SW480 (cell line): Measurements from ENCODE around the gene CTTNBP2NL.
"Not testable (repeated sequence)": the region's sequence is repeated elsewhere in the genome, so short reads cannot be mapped to it uniquely, and the experiment has no call there.

Source experiments
- DNase-seq: peaks from one replicate; pipeline ENCODE4 v3.0.0-alpha.2; 2016; ENCODE audit warnings: low spot score

Gene CTTNBP2NL

DNA sequence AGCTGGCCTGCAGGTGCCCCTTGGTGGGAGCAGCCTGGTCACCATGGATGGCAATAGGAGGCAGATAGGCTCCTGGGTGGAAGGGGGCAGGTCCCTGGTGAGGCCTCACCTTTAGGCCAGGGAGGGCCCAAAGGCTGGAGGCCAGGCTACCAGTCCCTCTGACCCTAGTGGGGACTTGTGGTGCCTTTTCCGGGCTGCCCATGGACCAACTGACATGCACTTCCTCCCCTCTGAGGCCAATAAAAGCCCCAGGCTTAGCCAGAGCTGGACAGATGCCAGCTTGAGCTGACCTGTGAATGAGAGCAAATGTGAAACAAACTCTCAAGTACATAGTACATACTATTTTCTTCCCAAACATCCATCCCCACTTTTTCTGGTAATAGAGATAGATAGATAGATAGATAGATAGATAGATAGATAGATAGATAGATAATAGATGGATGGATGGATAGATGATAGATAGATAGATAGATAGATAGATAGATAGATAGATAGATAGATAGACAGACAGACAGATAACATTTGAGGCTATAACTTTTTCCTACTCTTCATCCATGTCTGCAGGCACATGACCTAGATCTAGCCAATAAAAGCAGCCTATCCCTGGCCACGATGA lies 9.2 kb upstream of the CTTNBP2NL start:
- no peak for DNase-seq

DNA sequence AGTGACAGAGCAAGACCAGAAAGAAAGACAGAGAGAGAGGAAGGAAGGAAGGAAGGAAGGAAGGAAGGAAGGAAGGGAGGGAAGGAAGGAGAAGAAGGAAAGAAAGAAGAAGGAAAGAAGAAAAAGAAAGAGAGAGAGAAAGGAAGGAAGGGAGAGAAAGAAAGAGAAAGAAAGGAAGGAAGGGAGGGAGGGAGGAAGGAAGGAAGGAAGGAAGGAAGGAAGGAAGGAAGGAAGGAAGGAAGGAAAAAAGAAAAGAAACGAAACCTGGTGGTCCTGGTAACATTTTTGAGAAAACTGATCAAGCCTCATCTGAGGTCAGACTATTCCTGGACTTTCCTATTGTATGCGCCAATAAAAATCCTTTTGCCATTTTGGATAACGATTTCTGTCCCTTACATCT lies 8.2 kb upstream of the CTTNBP2NL start:
- DNase-seq = no peak

DNA sequence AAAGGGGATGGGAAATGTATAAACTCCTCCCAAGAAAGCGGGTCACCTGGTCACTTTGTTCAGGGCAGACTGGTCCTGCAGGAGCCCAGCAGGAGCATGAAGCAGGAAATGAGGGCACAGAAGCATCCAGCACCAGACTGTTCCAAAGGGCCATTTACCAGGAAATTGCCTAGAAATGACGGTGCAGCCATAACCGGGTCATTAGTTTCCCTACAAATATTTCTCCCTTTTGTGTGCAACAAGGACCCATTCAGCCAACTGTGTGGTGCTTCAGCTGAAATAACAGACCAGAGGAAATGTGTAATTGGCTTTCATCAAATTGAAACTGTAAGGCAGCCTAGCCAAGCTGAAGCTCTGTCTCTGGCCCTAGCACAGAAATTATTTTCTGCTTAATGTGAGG lies 7.6 kb upstream of the CTTNBP2NL start:
- DNase-seq = no peak

DNA sequence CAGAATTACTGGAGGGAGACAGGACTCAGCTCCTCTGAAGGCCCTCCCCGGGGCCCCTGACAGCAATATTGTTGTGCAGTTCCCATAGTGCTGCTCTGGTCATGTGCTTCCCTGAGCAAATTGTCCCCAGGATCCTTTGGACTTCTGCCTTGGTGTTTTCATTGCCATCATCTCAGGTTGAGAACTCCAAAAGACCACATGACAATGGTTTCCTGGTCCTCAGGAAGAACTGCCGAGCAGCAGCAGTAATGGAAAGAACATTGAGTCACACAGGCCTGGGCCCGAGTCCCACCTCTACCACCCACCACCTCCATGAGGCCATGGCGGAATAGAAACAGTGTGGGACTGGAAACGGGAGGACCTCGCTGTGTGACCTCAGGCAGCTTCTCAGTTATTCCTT lies 6.3 kb upstream of the CTTNBP2NL start:
- no peak for DNase-seq

DNA sequence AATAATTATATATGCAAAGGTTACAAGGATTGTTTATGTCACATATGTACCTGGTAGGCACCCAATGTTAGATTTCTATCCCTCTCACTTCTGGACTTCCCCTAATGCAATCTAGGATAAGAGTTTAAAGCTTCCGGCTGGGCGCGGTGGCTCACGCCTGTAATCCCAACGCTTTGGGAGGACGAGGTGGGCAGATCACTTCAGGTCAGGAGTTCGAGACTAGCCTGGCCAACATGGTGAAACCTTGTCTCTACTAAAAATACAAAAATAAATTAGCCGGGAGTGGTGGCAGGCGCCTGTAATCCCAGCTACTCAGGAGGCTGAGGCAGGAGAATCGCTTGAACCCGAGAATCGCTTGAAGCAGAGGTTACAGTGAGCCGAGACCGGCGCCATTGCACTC lies 5.7 kb upstream of the CTTNBP2NL start:
- DNase-seq = not testable (repeated sequence)

DNA sequence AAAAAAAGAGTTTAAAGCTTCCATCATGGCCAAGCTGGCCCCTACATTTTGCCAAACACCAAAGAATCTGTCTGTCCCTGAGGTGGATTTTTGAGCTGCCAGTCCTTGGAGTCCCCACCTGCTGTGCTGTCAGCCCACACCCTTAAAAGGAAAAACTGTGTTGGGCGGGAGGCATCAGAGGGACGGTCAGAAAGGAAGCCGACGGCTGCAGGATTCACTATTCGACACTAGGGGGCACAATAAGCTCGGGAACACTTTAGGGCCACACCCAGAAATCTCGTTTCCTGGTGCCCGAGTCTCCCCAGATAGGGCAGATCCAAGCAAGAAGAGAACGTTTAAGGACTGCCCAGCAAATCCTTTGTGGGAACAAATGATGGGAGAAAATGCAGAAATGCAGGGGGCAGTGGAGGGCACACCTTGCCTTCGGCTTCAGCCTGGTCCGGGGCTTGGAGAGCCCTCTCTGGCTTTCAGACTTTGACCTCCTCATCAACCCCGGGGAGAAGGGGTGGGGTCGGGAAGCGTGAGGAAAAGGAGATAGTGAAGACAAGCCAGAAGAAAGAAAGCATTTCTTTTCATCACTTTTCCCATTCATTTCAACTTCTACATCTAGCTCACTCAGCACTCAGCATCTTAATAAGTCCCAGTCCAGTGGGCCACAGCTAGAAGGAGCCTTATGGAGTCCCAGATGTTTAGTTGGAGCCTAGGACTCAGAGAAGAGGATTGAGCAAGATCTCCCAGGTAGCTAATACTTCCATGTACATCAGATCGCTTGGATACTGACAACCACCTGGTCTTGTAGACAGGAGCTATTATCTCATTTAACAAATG lies 5.0 kb upstream of the CTTNBP2NL start:
- DNase-seq = peak; percentile 88

DNA sequence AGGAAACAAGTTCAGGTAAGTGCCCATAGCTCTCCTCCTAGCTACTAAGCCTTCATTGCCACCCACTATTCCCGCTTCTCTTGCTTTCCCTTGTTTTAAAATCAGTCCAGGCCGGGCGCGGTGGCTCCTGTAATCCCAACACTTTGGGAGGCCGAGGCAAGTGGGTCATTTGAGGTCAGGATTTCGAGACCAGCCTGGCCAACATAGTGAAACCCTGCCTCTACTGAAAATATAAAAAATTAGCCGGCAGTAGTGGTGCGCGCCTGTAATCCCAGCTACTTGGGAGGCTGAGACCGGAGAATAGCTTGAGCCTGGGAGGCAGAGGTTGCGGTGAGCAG lies 4.4 kb upstream of the CTTNBP2NL start:
- no peak for DNase-seq

DNA sequence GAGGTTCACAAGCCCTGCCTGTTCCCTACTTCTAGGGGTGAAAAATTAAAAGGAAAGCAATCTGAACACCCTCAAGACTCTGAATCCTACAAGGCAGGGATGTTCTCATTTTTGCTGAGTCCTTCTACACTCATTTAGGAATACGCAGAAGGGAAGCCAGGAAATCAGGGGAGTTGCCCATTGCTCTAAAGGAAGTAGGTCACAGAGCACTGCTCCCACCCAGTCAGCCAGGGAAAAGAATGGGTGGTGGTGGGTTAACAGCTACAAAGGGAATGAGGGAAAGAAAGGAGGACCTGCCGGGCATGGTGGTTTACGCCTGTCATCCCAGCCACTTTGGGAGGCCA lies 2.4 kb upstream of the CTTNBP2NL start:
- no peak for DNase-seq

DNA sequence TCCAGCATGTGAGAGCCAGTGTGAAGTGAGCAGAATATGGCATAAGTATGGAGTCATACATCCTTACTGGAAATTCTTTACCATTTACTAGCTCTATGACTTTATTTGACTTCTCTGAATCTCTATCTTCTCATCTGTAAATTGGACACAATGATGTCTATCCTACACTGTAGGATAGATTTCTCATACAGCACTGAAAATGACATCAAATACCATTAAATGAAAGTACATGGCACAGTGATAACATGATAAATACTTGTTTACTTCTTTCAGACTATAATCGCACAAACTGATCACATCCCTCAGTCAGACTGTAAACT lies 1.3 kb upstream of the CTTNBP2NL start:
- DNase-seq = no peak

DNA sequence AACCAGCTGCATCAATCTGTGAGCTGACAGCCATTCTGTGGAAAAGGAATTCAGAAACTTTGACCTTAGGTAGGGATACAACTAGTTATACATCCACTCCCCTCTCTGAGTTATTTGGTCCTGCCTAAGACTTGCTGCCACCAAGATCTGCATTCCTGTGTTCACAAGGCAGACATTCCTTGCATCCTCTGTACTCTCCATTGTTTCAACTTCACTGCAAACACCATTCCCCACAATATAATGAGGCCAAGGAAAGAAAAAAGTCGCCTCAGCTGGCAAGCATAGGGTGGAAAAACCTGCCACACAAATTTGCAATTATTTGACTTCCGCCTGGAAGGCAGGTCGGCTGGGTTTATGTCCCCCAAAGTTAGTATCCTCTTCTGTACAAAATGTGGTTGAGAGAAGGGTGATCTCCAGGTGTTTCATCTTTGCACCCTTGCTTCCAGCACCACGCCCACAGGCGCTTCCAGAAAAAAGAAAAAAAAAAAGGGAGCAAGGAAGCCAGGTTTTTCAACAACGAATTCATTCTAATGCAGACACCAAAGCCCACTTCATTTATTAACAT lies 676 bp upstream of the CTTNBP2NL start:
- no peak for DNase-seq

DNA sequence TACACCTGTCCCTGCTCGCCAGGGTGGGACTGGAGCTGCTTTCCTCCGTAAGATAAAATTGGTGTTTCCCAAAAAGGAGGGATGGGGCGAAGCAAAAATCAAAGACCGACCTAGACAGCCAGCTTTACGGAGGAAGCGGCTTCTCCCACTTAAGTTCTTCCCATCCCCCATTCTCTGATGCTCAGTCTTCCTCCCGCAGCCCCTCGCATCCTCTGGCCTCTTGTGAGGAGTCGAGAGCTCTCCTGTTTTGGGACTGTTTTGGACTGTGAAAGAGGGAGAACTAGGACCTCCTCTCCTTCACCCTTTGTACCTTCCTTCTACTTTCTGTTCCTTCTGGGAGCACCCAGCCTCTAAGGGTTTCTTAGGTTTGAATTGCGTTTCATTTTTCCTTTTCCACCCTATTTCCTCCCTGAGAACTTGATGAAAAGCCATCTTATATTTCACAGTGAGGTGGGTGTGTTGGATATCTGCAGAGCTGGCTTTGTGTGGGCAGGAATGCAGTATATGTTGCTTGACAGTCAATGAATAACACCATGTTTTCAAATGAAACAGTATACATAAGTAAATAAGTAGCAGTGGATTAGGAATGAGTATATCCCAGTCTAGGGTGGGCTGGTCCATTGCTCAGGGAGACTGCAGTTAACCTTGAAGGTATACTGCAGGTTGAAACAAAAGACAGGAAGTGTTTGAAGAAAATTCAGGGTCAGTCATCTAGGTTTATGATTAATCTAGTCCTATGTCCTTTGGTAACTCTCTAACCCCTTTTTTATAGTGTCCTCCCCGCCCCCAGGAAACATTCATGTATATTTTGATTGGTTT lies 848 bp downstream of the CTTNBP2NL start:
- no peak for DNase-seq

DNA sequence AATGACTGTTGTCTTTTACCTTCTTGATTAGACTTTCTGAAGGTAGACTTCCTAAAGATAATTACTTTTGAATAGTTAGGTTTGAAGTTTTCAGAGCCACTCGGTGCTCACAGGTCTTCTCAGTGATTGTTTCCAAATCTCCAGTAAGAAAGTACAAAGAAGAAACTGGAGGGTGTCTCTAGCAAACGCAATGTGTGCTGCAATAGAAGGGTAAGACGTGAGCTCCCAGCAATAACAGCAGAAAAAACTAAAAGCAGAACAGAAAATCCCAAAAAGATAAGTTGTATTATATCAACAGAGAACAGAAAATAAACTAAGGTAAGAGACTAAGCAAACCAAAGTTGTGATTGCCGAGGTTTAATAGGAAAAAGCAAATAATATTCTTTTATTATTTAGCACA lies 1.8 kb downstream of the CTTNBP2NL start:
- DNase-seq = no peak

DNA sequence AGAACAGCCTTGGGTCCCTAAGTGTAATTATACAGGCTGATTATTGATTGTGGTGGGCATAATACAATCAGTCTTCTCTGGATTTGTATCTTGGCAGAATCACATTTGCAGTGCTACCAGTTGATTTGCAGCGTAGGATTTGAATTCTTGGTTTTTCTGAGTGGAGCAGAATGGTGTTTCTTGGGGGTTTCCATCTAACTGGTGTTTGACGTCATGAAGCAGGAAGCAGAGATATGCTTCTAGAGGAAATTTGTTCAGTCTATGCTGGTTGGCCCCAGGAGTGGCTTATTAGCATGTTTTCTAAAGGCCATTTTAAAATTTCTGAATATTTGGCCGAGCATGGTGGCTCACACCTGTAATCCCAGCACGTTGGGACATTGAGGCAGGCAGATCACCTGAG lies 3.4 kb downstream of the CTTNBP2NL start:
- DNase-seq = no peak

DNA sequence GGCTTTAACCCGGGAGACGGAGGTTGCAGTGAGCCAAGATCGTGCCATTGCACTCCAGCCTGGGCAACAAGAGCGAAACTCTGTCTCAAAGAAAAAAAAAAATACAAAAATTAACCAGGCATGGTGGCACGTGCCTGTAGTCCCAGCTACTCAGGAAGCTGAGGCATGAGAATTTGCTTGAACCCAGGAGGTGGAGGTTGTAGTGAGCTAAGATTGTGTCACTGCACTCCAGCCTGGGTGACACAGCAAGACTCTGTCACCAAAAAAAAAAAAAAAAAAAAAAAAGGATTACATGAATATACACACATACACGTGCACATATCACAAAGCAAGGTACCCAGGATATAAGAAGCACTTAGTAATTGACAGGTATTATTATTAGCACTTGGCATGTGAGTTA lies 4.7 kb downstream of the CTTNBP2NL start:
- not testable (repeated sequence) for DNase-seq

DNA sequence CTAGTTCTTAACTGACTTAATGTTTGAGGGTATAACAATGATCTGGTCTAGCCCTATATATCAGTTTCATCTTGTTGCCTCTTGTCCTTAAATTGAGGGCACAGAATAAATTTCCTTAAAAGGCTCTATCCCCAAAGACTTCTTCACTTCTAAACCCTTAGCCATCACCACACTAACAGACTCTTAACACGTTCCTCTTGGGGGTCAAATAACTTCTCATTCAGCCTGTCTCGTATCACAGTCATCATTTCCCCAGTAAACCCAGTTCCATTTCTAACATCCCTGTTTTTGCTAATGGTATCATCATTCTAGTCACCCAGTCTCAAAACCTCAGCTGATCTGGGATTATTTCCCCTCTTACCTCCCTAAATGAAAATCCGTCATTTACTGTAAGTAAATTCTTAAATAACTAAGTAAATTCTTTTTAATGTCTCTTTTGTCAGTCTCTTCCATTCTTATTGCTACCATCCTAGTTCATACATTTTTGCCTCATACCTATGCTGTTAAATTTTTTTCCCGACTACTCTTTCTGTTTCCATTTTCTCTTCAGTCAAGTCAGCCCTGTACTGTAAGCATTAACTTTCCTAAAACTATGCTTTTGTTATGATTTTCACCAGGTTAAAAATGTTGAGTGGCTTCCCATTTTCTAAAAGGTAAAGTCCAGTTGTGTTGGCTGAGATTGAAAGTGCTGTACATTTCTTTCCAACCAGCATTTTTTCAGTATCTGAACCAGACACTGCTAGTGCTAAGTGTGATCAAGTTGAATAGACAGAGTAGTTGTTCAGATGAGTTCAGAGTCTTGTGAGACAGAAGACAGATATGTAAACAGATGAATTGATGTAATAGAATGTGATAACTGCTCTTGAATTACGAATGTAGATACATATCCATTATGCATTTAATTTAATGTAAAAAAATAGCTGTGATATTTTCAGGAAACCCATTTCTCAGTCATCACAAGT lies 6.9 kb downstream of the CTTNBP2NL start:
- no peak for DNase-seq

DNA sequence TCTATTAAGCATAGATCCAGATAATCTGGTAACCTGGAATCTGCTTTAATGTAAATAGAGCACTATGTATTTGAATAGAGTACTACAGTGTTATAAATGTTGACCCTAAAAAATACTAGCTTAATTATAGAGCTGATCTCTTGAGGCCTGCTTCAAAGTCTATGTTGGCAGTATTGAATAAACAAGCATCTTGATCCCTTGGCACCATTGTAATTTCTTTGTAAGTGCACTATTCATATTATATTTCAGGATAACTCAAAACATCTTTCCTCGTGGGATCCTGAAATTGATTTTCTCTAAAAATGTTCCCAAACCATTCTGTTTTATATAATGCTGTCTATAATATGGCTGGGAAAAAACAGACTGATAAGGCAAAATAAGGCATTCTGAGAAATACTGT lies 10.8 kb downstream of the CTTNBP2NL start:
- DNase-seq = no peak

DNA sequence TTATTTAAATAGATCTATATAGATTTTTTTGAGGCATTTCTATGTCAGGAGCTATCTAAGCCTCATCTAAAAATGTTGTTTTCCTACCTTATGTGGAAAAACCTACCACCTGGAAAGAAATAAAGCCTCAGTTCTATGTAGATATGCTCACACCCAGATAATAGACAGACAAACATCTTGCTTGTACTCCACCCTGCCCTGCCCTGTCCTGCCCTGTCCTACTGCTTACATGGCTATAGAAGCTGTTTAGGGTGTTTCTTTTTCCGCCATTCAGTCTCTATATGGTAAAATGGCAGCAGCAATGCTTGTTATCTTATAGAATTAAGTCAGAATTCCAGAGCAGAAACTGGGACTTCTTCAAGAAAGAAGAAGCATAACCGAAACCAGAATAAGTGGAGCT lies 13.4 kb downstream of the CTTNBP2NL start:
- no peak for DNase-seq

DNA sequence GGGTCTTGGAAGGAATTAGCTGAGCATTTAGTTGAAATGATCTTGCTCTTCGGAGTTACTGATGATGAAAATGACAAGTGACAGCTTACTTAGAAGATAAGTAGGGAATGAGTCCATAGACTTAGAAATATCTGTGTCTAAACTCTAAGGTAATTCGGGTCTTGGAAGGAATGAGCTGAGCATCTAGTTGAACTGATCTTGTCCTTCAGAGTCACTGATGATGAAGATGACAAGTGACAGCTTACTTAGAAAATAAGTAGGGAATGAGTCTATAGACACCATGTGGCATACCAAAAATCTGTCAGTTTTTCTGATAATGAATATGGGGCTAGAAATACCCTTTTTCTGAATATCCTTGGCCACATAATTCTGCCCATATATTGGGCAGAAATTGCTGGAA lies 14.7 kb downstream of the CTTNBP2NL start:
- DNase-seq = no peak

DNA sequence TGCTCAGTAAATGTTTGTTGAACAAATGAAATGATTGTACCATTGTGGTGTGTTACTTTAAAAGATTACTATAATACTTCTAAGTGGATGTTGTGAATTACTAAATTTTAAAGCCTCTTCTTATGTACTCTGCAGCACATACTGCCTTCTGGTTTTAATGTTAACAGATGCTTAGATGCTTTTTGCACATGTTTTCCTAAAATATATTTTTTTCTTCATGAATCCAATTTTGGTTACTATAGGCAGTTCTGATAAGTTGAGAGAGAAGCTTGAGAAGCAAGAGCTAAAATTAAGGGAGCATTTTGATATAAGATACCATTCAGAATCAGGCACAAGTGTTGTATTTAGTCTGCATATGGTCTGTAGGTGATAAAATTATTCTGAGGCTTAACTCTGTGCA lies 21.3 kb downstream of the CTTNBP2NL start:
- DNase-seq = no peak

DNA sequence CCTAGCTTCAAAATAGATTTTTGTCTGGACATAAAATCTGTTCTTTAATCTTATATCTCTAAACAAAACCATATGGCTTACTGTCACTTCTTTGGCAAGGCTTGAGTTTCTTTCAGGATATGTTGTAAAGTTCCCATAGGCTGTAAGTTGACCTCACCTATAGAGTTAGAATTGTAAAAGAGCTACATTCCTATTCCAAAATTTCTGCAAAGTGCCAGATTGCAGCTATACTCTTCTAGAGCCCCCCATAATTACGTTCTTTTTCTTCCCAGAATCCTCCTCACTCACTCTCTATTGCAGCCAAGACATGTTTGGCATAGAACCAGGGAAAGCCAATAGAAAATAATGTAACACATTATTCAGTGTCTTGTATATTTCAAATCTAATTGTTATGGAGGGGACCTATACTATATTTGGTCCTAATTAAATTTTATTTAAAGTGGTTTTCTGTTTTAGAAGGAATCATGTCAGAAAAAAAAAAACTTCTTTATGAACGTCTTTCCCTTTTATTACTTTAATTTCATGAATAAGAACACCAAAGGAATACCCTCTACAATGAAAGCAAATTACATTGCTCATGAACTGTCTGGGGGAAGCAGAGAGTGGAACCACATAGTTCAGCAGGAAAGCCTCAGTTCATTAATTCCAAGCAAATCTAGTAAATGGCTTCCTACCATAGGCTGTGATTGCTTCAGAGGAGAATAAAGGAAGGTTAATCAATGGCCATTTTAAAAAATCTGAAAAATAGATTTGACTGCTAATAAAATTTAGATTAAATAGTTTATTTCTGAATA lies 22.3 kb downstream of the CTTNBP2NL start:
- no peak for DNase-seq

DNA sequence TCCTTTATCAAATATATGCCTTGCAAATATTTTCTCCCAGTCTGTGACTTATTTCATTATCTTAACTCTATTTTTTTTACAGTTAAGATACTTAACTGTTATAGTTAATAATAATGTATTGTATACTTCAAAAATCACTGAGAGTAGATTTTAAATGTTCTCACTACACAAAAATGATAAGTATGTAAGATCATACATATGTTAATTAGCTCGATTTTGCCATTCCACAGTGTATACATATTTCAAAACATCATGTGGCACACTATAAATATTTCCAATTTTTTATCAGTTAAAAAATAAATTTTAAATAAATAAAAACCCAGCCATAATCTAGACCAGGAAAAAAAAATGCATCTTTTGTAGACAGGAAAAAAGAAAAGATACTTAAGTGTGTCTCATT lies 27.2 kb downstream of the CTTNBP2NL start:
- DNase-seq = no peak
